BLaER1 treated with 17β-estradiol and CSF1 and Interleukin-3, amounts not matched to agents 10 nM and 100 nM (cell line): ENCODE measurements around the gene RAB43.

Experiments used
- H3K27ac ChIP-seq, 11 experiments: shearing (Covaris generic); formaldehyde crosslinking; 2 replicates each; pipeline ENCODE4 v1.8.1; 2022
- H3K27me3 ChIP-seq, 11 experiments: shearing (Covaris generic); formaldehyde crosslinking; 2 replicates each; pipeline ENCODE4 v1.8.1; 2022
- H3K36me3 ChIP-seq, 11 experiments: shearing (Covaris generic); formaldehyde crosslinking; 2 replicates each; pipeline ENCODE4 v1.8.1; 2022
- H3K4me1 ChIP-seq, 10 experiments: shearing (Covaris generic); formaldehyde crosslinking; 2 replicates each; pipeline ENCODE4 v1.8.1; 2022
- H3K4me2 ChIP-seq, 11 experiments: shearing (Covaris generic); formaldehyde crosslinking; 2 replicates each; pipeline ENCODE4 v1.8.1; 2022
- H3K4me3 ChIP-seq, 10 experiments: shearing (Covaris generic); formaldehyde crosslinking; 2 replicates each; pipeline ENCODE4 v1.8.1; 2022
- H3K9ac ChIP-seq, 11 experiments: shearing (Covaris generic); formaldehyde crosslinking; 2 replicates each; pipeline ENCODE4 v1.8.1; 2022
- H3K9me3 ChIP-seq, 11 experiments: shearing (Covaris generic); formaldehyde crosslinking; replicated peaks in 1 of 11; 2 replicates each; pipeline ENCODE4 v1.8.1; 2022
- H4K20me1 ChIP-seq, 11 experiments: shearing (Covaris generic); formaldehyde crosslinking; 2 replicates each; pipeline ENCODE4 v1.8.1; 2022
- Cebpa-rat ChIP-seq, 11 experiments: shearing (Covaris generic); IDR thresholded peaks; 2 replicates each; pipeline ENCODE4 v1.8.1; 2022

RAB43 gene

DNA sequence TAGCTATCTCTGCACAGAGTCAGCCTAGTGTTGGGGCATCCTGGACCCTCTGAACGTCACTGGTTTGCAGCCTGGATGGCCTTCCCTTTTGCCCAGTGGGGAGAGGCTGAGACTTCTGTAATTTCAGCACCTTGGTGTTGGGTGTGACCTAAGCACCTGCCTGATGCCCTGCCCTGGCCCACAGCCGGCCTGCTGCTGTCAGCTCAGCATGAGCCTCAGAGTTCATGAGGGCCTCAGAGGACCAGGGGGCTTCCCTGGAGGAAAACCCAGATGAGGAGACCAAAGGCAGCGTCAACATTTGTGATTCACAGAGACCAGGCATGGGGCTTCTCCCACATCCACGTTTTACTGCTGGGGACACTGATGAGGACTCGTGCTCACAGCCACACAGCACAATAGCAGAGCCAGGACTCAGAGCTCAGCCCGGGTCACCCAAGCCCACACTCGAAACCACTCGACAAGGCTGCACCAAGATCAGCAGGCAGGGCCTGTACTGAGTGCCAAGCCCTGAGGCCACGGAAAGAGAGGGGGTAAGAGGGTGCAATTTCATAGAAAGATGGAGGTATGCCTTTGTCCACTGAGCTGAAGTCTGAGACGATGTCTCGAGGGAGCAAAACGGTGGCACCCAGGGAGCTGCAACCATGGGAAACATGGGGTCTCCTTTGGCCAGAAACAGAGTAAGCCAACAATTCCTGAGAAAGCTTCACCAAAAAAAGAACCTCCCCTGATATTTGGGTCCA is 70.9 kb downstream of the RAB43 start:
- H4K20me1 ChIP-seq = no peaks in the 10 kb centered on the region
- no peaks in the 10 kb centered on the region for H3K36me3 ChIP-seq
- peaks cover 0 to 51% (median 28%) of the 10 kb centered on the region in 10 experiments; a peak in 14 of 20 replicates for H3K4me1 ChIP-seq
- H3K4me2 ChIP-seq = peak overlapping the region in 7 of 11 experiments; percentile 4 to 50 (median 30); a peak in 8 of 22 replicates
- peaks cover 6 to 33% (median 25%) of the 10 kb centered on the region in 11 experiments for H3K9me3 ChIP-seq
- peaks cover 12 to 20% (median 17%) of the 10 kb centered on the region in 11 experiments for H3K27me3 ChIP-seq
- H3K9ac ChIP-seq = no peak overlapping the region
- TF ChIP-seq Cebpa-rat (IDR thresholded peaks at IDR 0.05) = no peak
- no peak overlapping the region for H3K4me3 ChIP-seq
- no peak overlapping the region for H3K27ac ChIP-seq

DNA sequence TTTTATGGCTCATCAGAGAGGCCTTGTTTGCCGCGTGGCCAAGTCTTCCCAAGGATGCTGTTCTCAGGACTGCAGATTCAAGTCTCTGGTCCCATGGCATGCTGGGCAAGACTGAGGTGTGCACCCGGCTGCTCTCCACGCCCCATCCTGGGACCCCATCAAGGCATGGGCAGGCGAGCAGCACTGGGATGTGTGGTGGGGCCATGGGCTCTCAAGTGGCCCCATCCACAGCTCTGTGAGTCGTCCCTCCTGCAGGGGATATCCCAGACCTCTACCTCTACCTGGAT is 74.1 kb downstream of the RAB43 start:
- H3K36me3 ChIP-seq = no peaks in the 10 kb centered on the region
- TF ChIP-seq Cebpa-rat (IDR thresholded peaks at IDR 0.05) = no peak
- no peak overlapping the region for H3K27ac ChIP-seq
- no peak overlapping the region for H3K9ac ChIP-seq
- H3K9me3 ChIP-seq = peaks cover 23 to 51% (median 41%) of the 10 kb centered on the region in 11 experiments
- no peak overlapping the region for H3K4me2 ChIP-seq
- no peak overlapping the region for H3K4me3 ChIP-seq
- peaks cover 23 to 39% (median 31%) of the 10 kb centered on the region in 11 experiments for H3K27me3 ChIP-seq
- H4K20me1 ChIP-seq = no peaks in the 10 kb centered on the region
- peaks cover 0 to 28% (median 19%) of the 10 kb centered on the region in 10 experiments; a peak in 13 of 20 replicates for H3K4me1 ChIP-seq

DNA sequence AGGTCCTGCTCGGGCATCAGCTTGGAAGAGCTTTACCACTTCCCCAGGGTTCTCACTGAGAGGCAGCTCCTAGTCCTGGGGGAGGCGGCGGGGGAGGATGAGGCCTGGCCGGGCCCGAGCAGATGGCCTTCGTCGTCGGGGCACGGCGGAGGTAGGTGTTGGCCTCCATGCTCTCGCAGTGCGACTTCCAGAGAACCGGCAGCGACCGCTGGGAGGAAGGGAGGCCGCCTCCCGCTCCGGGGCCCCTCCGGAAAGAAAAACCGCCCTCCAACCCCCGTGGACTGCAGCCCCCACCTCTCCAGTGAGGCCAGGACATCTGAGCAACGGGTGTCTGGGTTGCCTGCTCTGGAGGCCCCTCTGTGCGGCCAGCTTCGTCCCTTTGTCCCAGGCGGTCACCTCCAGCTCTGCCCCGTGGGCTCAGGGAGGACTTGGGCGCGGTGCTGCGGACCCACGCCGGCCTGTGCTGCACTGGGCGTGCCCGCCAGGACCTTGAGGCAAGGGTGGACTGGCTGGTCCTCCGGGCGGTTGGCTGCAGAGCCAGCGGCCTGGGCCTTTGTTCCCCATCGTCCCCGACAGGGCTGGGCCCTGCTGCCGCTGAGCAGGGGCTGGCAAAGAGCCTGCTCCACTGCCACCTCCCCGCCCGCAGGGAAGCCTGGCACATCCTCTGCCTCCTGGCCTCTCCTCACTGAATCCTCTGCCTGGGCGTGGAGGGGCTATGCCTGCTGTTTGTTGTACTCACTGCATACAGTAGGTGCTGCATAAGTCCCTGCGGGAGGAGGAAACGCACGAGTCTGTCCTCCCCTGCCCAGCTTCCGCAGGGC is 74.7 kb downstream of the RAB43 start:
- no peak overlapping the region for H3K4me3 ChIP-seq
- peaks cover 23 to 39% (median 31%) of the 10 kb centered on the region in 11 experiments for H3K27me3 ChIP-seq
- no peaks in the 10 kb centered on the region for H3K36me3 ChIP-seq
- no peak overlapping the region for H3K27ac ChIP-seq
- H3K9ac ChIP-seq = no peak overlapping the region
- no peaks in the 10 kb centered on the region for H4K20me1 ChIP-seq
- H3K4me1 ChIP-seq = peaks cover 0 to 25% (median 16%) of the 10 kb centered on the region in 10 experiments; a peak in 13 of 20 replicates
- peak overlapping the region in 1 of 11 experiments; percentile 25; a peak in 1 of 22 replicates for H3K4me2 ChIP-seq
- H3K9me3 ChIP-seq = peaks cover 23 to 51% (median 41%) of the 10 kb centered on the region in 11 experiments
- no peak for TF ChIP-seq Cebpa-rat (IDR thresholded peaks at IDR 0.05)

DNA sequence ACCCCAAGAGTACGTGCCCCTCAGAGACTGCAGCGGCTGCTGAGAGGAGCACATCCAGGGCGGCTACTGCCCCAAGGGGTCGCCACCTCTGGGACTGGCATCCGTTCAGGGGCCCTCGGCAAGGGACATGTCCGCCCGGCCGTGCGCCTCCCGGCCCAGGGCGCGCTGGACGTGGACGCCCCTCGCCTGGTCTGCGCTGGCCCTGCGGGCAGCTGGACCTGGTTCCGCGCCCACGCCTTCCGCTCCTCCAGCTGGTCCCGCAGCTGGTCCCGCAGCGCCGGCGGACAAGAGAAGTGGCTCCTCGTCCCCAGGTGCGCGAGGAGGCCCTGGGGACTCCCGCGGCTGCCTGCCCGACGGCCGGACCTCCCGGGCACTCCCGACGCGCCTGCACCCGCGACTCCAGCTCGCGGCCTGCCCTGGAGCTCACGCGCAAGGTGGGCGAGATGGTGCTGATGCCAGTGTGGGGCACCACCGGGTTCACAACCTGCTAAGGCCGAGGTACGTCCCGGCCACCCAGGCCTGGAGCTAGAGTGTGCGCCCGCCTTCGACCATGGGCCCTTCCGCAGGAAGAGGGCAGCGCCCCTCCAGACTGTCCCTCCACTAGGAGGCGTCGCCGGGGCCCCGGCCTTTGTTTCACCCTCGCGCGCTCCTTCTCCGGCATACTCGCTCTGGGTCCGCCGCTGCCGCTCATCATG is 75.4 kb downstream of the RAB43 start:
- H3K4me2 ChIP-seq = peak overlapping the region in 6 of 11 experiments; percentile 17 to 26 (median 21); a peak in 8 of 22 replicates
- H3K9ac ChIP-seq = no peak overlapping the region
- no peak overlapping the region for H3K27ac ChIP-seq
- H4K20me1 ChIP-seq = no peaks in the 10 kb centered on the region
- TF ChIP-seq Cebpa-rat (IDR thresholded peaks at IDR 0.05) = no peak
- H3K4me3 ChIP-seq = no peak overlapping the region; a peak in 1 of 20 replicates
- peaks cover 23 to 39% (median 31%) of the 10 kb centered on the region in 11 experiments for H3K27me3 ChIP-seq
- H3K4me1 ChIP-seq = peaks cover 0 to 18% (median 8%) of the 10 kb centered on the region in 10 experiments; a peak in 11 of 20 replicates
- no peaks in the 10 kb centered on the region for H3K36me3 ChIP-seq
- peaks cover 23 to 51% (median 41%) of the 10 kb centered on the region in 11 experiments for H3K9me3 ChIP-seq

DNA sequence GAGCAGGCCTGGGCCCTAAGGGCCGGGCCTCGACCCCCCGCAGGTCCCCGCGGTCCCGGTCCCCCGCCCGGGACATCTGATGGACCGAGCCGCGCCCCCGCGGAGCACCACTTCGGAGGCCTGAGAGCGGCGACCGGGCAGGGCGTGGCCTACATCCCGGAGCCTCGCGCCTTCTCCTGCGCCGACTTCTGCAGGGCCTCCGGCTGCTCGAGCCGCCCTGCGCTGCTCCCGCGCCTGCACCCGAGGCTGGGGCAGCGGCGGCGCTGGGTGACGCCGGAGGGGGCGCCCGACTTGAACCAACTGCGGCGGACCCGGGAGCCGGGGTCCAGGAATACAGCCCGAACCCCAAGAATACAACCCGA is 75.9 kb downstream of the RAB43 start:
- Histone ChIP-seq H3K9ac (no peak overlapping the region), H3K27me3 (peaks cover 23 to 39% (median 31%) of the 10 kb centered on the region in 11 experiments), H3K4me1 (peaks cover 0 to 16% (median 6%) of the 10 kb centered on the region in 10 experiments; a peak in 7 of 20 replicates), H3K4me2 (peak overlapping the region in 6 of 11 experiments; percentile 17 to 26 (median 21); a peak in 5 of 22 replicates), H3K9me3 (peaks cover 23 to 51% (median 41%) of the 10 kb centered on the region in 11 experiments), H3K27ac (no peak overlapping the region), H4K20me1 (no peaks in the 10 kb centered on the region), H3K36me3 (no peaks in the 10 kb centered on the region), H3K4me3 (no peak overlapping the region; a peak in 1 of 20 replicates)
- no peak for TF ChIP-seq Cebpa-rat (IDR thresholded peaks at IDR 0.05)

DNA sequence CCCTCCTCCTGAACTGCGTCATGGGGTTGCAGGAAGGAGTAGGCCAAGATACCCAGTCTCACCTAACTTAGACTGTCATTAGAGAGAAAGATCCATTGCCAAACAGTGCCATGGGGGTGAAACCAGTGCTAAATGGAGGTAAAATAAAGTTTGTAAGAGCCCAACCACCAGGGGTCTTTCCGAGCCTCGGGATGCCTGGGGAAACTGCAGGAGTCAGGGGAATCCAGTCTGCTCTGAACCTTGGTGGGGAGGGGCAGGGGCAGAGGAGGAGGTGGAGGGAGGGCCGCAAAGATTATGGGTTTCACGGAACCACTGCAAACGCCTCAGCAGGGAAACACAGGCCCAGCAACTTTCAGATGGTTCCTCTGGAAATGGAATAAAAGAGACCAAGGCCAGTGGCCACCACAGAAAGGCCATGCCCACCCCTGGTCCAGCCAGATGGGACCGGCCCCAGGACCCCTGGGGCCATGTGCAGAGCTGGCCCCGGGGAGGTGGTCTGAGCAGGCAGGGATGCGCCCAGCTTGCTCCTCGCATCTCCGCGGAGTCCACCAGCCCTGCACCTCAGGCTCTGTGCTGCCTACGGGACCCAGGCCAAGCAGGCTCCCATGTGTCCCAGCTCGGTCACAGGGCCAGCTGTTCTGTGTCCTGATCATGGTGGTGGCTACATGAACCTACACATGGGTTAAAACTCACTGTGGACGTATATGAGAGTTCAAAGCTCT is 80.9 kb downstream of the RAB43 start:
- Histone ChIP-seq H3K9ac (0 out of 22 replicates have a peak overlapping the region, but pooled peaks of 1 of the 11 experiments have one; percentile 29), H3K27me3 (peaks cover 10 to 23% (median 16%) of the 10 kb centered on the region in 11 experiments), H3K9me3 (peaks cover 10 to 18% (median 17%) of the 10 kb centered on the region in 11 experiments), H3K27ac (no peak overlapping the region), H3K4me3 (no peak overlapping the region), H3K4me1 (peaks cover 20 to 45% (median 37%) of the 10 kb centered on the region in 10 experiments), H3K4me2 (peak overlapping the region in 8 of 11 experiments; percentile 43 to 83 (median 76); a peak in 16 of 22 replicates), H4K20me1 (peaks cover 0 to 9% (median 0%) of the 10 kb centered on the region in 11 experiments; a peak in 2 of 22 replicates), H3K36me3 (no peaks in the 10 kb centered on the region)
- TF ChIP-seq Cebpa-rat (IDR thresholded peaks at IDR 0.05) = no peak

DNA sequence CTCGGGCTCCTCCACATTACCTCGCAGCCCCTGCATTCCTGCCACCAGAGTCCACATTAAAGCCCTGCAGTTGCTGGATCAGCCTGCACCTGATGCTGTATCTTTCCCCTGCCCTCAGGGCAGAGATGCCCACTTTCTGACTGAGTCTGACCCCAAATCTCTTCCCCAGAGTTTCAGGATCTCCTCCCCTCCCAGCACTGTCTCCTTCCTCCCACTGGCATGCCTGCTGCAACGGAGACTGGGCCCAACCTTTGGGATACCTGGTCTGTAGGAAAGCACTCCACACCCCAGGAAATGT is 81.6 kb downstream of the RAB43 start:
- no peak overlapping the region for H3K4me3 ChIP-seq
- no peaks in the 10 kb centered on the region for H3K36me3 ChIP-seq
- H3K27me3 ChIP-seq = peaks cover 3 to 15% (median 8%) of the 10 kb centered on the region in 11 experiments; a peak in 21 of 22 replicates
- peaks cover 3 to 11% (median 9%) of the 10 kb centered on the region in 11 experiments; a peak in 21 of 22 replicates for H3K9me3 ChIP-seq
- peak overlapping the region in 1 of 11 experiments; percentile 29; a peak in 1 of 22 replicates for H3K9ac ChIP-seq
- H3K27ac ChIP-seq = no peak overlapping the region
- peaks cover 0 to 9% (median 0%) of the 10 kb centered on the region in 11 experiments; a peak in 2 of 22 replicates for H4K20me1 ChIP-seq
- H3K4me1 ChIP-seq = peaks cover 27 to 53% (median 44%) of the 10 kb centered on the region in 10 experiments
- H3K4me2 ChIP-seq = peak overlapping the region in 10 of 11 experiments; percentile 43 to 83 (median 73); a peak in 19 of 22 replicates
- no peak for TF ChIP-seq Cebpa-rat (IDR thresholded peaks at IDR 0.05)
